SH-SY5Y (cell line): ENCODE measurements around the gene TRPM3.

Source experiments
- GATA2 ChIP-seq: IDR thresholded peaks from 2 replicates; pipeline ENCODE4 v1.6.1; 2011; ENCODE audit warnings: mild to moderate bottlenecking, low read depth, low read length
- GATA3 ChIP-seq: IDR thresholded peaks from 2 replicates; pipeline ENCODE4 v1.6.1; 2011; ENCODE audit warnings: low read depth, mild to moderate bottlenecking, low read length, moderate library complexity

TRPM3 gene

GRCh38 chr9:70526902-70527301 is 594.5 kb downstream of the TRPM3 start:
- TF ChIP-seq GATA3 (no peak), GATA2 (no peak)

GRCh38 chr9:70525519-70525918 is 595.9 kb downstream of the TRPM3 start:
- TF ChIP-seq GATA2 = no peak
- no peak for TF ChIP-seq GATA3

GRCh38 chr9:70519912-70520724 is 601.3 kb downstream of the TRPM3 start:
- TF ChIP-seq GATA3 (no peak), GATA2 (no peak)

GRCh38 chr9:70517926-70518610 is 603.4 kb downstream of the TRPM3 start:
- TF ChIP-seq GATA3 (no peak), GATA2 (no peak)

GRCh38 chr9:70514273-70514672 is 607.1 kb downstream of the TRPM3 start:
- TF ChIP-seq GATA2 = no peak
- TF ChIP-seq GATA3 = no peak

GRCh38 chr9:70511858-70512257 is 609.6 kb downstream of the TRPM3 start:
- TF ChIP-seq GATA2 (no peak), GATA3 (no peak)

- no peak for TF ChIP-seq GATA2
- no peak for TF ChIP-seq GATA3
These were observed 611.2 kb downstream of the TRPM3 start for GRCh38 chr9:70510157-70510770.

- TF ChIP-seq GATA2 (no peak), GATA3 (no peak)
These were observed 615.3 kb downstream of the TRPM3 start for GRCh38 chr9:70506159-70506558.

GRCh38 chr9:70504834-70505233 is 616.6 kb downstream of the TRPM3 start:
- TF ChIP-seq GATA2 = no peak
- no peak for TF ChIP-seq GATA3

- no peak for TF ChIP-seq GATA3
- no peak for TF ChIP-seq GATA2
These were observed 618.7 kb downstream of the TRPM3 start for GRCh38 chr9:70502690-70503089.

- TF ChIP-seq GATA3 = no peak
- TF ChIP-seq GATA2 = no peak
These were observed 620.6 kb downstream of the TRPM3 start for GRCh38 chr9:70500793-70501192.

GRCh38 chr9:70499621-70500020 is 621.8 kb downstream of the TRPM3 start:
- TF ChIP-seq GATA2 = no peak
- no peak for TF ChIP-seq GATA3

GRCh38 chr9:70498866-70499265 is 622.6 kb downstream of the TRPM3 start:
- TF ChIP-seq GATA2 = no peak
- TF ChIP-seq GATA3 = no peak

- no peak for TF ChIP-seq GATA3
- TF ChIP-seq GATA2 = no peak
These were observed 625.2 kb downstream of the TRPM3 start for GRCh38 chr9:70496244-70496643.

- TF ChIP-seq GATA3 (no peak), GATA2 (no peak)
These were observed 625.9 kb downstream of the TRPM3 start for GRCh38 chr9:70495514-70495913.

- no peak for TF ChIP-seq GATA2
- TF ChIP-seq GATA3 = no peak
These were observed 627.2 kb downstream of the TRPM3 start for GRCh38 chr9:70494221-70494620.
